ENCODE results near the gene ARMC6.
"Not testable (repeated sequence)": the region's sequence is repeated elsewhere in the genome, so short reads cannot be mapped to it uniquely, and the experiment has no call there.

Gene ARMC6

GRCh38 chr19:19077103-19077502 is 43.7 kb downstream of the ARMC6 start:
- no peak for DNase-seq

DNA sequence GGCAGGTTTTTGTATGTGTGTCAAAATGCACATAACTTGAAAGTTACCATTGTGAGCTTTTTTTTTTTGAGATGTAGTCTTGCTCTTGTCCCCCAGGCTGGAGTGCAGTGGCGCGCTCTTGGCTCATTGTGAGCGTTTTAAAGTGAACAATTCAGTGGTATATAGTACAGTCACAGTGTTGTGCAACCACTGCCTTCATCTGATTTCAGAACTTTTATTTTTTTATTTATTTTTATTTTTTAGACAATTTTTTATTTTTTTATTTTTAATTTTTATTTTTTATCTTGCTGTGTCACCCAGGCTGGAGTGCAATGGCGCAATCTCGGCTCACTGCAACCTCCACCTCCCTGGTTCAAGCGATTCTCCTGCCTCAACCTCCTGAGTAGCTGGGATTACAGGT is 45.4 kb downstream of the ARMC6 start:
- no peak for DNase-seq

DNA sequence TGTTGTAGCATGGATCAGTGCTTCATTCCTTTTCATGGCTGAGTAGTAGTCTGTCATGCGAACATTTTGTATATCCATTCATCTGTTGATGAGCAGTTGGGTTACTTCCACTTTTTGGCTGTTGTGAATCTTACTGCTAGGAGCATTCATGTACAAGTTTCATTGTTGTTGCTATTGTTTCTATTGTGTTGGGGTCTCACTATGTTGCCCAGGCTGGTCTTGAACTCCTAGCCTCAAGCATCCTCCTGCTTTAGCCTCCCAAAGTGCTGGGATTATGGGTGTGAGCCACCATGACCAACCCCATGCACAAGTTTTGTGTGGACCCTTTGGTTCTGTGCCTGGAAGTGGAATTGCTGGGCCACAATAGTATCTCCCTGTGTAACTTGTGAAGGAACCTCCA is 46.2 kb downstream of the ARMC6 start:
- no peak for DNase-seq

- DNase-seq: no peak
Observed at GRCh38 chr19:19081642-19082151, 48.3 kb downstream of the ARMC6 start.

DNA sequence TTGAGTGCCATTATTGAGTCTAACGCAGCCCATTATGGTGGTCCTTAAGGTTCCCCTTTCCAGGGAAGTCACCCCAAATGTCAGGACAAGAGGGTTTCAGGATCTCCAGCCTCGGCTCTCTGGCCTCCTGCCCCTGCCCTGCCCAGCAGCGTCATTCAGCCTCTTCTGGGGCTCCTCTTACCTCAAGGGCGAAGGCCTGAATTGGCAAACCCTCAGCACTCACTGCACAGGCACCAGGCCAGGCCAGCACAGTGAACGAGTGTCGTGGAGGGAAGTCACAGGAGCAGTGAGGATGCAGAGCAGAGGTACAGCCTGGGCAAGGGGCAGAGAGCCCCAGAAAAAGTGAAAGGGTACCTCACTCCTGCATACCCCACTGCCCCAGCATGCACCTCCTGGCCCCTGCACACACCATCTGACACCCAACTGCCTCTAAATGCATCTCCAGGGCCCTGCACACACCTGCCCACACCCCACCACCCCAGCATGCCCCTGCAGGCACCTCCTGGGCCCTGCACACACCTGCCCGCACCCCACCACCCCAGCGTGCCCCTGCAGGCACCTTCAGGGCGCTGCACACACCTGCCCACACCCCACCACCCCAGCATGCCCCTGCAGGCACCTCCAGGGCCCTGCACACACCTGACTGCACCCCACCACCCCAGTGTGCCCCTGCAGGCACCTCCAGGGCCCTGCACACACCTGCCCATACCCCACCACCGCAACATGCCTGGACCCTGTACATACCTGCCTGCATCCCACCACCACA is 50.2 kb downstream of the ARMC6 start:
- DNase-seq: no peak

DNA sequence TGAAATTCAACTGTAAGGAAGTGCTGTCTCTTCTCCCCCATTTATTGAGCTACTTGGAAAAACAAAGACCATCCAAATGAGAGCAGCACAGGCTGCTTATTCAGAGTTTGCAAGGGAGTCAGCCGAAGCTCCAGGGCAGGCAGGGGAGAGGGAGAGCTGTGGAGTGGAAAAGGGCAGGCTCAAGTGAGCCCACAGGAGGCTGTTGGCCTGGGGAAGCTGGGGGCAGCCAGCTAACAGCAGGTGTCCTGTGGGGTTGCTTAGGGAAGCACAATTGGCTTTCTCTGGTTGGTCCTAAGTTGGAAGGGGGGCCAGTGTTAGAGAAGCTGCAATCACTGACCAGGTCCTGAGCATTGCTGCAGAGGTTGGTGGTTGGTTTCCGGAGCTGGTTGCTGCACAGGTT is 54.3 kb downstream of the ARMC6 start:
- DNase-seq: no peak

DNA sequence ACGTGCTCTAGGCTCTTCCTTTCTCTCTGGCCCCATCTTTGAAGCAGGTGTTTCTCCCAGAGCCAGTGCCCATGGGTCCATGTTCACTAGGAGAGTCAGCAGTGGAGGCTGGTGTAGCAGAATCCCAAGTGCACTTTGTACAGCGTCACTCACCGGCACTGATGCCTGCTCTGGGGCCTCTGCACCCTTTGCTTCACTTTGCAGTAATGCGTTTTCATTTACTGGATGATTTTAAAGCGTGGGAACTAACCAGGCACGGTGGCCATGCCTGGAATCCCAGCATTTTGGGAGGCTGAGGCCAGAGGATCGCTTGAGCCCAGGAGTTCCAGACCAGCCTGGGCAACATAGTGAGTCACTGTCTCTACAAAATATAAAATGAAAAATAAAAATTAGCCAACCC is 61.1 kb downstream of the ARMC6 start:
- no peak for DNase-seq

- no peak for DNase-seq
Observed at GRCh38 chr19:19095691-19096090, 62.3 kb downstream of the ARMC6 start.

DNA sequence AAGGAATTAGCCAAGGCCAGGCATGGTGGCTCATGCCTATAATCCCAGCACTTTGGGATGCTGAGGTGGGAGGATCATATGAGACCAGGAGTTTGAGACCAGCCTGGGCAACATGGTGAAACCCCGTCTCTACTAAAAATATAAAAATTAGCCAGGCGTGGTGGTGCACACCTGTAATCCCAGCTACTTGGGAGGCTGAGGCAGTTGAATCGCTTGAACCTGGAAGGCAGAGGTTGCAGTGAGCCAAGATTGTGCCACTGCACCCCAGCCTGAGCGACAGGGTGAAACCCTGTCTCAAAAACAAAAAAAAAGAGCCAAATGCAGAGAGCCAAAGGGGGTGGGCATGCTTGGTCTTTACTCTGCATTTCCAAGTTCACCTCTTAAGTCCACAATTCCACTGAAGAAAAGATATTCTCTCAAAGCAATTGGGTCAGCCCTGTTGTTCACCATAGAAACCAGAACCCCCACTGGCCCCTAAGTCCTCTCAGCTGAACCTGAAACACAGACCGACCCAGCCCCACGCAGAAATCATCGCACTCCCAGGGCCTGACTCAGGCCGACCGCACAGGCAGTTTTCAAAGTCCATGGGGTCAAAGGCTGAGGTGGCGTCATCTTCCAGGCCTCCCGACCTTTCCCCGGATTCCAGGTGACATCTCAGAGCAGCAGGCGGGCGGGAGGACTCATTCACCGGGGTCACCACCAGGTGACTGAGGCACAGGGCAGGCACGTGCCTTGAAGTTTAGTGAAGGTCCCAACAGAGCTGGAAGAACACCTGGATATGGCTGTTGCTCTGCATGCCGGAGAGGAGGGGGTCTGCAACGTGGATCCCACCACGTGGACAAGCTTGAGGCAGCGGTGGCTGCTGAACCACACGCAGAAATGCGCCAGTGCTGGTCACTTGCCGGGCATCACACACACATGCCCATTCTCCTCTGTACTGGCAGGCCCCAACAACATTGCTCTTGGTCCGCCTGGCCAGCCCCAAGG is 63.5 kb downstream of the ARMC6 start:
- DNase-seq: no peak

DNA sequence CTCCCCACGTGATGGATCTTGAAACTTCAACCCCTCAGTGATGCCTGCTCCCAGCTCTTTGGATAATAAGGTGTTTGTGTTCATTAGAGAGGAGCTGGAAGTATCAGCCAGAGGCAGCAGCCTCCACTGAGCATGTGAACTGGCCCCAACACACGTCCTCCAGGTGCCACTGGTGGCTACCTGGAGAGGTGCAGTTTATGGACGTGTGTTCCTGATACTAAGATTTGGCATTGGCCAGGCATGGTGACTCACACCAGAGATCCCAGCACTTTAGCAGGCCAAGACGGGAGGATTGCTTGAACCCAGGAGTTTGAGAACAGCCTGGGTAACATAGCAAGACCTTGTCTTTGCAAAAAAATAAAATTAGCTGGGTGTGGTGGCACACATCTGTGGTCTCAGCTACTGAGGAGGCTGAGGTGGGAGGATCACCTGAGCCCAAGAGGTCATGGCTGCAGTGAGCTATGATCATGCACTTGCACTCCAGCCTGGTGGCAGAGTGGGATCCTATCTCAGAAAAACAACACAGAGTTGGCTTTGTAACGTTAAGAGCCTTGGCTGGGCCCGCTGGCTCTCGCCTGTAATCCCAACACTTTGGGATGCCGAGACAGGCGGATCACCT is 64.8 kb downstream of the ARMC6 start:
- DNase-seq: no peak

- no peak for DNase-seq
Observed at GRCh38 chr19:19098703-19099632, 65.6 kb downstream of the ARMC6 start.

DNA sequence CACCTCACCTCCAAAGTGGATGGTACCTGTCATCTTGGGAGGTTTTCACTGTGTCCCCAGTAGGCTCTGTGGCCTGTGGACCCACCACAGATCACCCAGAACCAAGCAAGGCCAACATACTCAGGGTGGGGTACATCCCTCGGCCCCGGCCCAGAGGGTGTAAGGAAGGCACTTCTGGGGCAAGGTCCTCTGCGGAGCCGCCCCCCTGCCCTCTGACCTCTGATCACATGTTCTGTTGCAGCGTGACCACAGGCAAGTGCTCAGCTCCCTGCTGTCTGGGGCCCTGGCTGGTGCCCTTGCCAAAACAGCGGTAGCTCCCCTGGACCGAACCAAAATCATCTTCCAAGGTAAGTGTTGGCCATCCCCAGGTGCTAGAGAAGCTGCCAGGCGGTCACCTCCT is 68.1 kb downstream of the ARMC6 start:
- no peak for DNase-seq

DNA sequence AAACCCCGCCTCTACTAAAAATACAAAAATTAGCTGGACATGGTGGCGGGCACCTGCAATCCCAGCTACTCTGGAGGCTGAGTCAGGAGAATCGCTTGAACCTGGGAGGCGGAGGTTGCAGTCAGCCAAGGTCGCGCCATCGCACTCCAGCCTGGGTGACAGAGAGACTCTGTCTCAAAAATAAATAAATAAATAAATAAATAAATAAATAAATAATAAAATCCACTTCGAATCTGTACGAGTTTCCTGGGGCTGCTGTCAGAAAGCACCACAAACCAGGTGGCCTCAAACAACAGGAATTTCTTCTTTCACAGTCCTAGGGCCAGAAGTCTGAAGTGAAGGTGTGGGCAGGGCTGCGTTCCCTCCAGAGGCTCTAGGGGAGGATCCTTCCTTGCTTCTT is 69.2 kb downstream of the ARMC6 start:
- DNase-seq: not testable (repeated sequence)

- DNase-seq: no peak
Observed at GRCh38 chr19:19103167-19103566, 69.8 kb downstream of the ARMC6 start.

- peak; percentile 66 for DNase-seq
Observed at GRCh38 chr19:19105365-19106055, 72.1 kb downstream of the ARMC6 start.

DNA sequence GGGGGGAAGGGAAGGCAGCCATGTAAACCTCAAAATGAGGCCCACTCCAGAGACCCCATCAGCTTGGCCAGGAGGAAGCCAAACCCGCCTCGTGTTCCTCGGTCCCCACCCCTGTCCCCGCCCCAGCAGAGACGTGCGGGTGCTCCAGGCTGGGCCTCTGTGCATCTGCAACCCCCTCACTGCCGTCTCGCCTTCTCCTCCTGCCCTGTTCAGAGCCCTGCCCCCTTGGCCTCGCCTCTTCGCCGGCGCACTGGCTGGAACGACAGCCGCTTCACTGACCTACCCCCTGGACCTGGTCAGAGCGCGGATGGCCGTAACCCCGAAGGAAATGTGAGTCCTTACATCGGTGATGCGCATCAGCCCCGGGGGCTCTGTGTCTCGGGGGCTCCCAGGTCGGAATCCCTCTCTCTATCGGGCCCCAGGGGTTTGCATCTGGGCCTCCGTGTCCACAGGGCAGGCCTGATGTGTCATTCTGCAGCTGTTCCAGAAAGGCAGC is 72.7 kb downstream of the ARMC6 start:
- DNase-seq: no peak

DNA sequence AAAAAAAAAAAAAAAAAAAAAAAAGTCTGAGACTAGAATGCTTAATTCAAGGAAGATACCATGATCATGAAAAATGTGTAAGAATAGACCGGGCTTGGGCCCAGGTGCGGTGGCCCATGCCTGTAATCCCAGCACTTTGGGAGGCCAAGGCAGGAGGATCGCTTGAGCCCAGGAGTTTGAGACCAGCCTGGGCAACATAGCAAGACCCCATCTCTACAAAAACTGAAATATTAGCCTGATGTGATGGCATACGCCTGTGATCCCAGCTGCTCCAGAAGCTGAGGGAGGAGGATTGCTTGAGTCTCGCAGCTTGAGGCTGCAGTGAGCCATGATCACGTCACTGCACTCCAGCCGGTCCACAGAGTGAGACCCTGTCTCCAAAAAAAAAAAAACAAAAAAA is 73.5 kb downstream of the ARMC6 start:
- not testable (repeated sequence) for DNase-seq

DNA sequence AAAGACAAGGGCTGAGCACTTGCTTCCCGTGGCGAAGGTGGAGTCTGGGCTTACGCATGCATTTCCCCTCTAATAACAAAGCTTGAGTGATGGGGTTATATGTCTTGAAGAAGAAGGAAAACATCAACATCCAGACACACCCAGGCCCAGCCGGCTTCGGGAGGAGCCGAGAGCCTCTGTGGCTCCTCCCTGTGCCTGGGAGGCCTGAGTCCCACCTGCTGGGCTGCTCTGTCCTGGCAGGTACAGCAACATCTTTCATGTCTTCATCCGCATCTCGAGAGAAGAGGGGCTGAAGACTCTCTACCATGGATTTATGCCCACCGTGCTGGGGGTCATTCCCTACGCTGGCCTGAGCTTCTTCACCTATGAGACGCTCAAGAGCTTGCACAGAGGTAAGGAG is 74.3 kb downstream of the ARMC6 start:
- no peak for DNase-seq
